ENCODE results near the gene PDCD6IP. TPM values are rescaled to one million over a fixed set of nuclear protein-coding genes. Genes with fewer than 3 reads are reported as not detected.

PDCD6IP gene
- total RNA-seq, 2 donors from 2014 or later, result 51.0 to 62.1 TPM

DNA sequence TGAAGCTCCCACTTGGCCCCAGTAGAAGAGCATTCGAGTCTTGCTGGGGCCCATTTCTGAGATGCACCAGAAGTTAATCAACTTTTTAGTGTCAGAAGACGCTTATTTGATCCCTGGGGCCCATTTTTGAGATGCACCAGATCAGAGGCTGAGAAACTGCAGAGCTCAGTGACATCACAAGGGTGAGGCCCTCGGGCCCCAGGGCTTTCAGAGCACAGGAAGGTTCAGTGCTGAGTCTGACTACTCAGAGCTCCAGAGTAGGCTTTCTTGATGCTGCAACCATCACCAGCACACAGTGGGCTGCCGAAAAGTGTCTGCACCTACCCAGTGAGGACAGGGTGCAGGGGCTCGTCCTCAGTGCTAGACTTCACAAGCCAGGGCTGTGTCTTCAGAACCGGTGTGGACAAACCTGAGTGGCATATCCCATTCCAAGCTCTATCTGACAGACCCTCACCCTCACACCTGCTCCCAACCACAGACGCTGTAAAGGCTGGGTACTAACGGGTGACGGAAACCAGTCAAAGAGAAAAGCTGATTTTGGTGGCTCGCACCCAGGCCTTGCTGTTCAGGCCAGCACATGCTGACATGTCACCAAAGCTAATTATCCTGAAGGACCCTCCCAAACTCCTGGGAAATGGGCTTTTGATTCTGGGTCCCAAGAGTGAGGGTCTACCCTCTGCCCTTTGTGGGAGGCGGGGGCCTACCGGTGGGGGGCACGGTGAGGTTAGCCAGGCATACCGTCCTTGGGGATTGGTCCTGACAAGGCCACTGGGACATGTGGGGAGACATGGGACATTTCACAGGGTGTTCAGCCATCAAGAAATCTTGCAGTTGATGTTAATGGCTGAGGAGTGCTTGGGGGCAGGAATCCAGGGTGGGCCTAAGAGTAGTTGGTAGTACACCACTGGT is 83.0 kb downstream of the PDCD6IP start:
- DNase-seq (ENCODE audit: low spot score), result no peak
- Histone ChIP-seq H3K27ac (no peak overlapping the region), H3K36me3 (no peaks in the 10 kb centered on the region), H3K27me3 (no peaks in the 10 kb centered on the region), H3K4me3 (no peak overlapping the region), H3K4me1 (peaks cover 0 to 7% of the 10 kb centered on the region in 2 donors), H3K9me3 (no peaks in the 10 kb centered on the region)
- TF ChIP-seq, protein P1, sequence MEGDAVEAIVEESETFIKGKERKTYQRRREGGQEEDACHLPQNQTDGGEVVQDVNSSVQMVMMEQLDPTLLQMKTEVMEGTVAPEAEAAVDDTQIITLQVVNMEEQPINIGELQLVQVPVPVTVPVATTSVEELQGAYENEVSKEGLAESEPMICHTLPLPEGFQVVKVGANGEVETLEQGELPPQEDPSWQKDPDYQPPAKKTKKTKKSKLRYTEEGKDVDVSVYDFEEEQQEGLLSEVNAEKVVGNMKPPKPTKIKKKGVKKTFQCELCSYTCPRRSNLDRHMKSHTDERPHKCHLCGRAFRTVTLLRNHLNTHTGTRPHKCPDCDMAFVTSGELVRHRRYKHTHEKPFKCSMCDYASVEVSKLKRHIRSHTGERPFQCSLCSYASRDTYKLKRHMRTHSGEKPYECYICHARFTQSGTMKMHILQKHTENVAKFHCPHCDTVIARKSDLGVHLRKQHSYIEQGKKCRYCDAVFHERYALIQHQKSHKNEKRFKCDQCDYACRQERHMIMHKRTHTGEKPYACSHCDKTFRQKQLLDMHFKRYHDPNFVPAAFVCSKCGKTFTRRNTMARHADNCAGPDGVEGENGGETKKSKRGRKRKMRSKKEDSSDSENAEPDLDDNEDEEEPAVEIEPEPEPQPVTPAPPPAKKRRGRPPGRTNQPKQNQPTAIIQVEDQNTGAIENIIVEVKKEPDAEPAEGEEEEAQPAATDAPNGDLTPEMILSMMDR (IDR thresholded peaks at IDR 0.05), result no peak

GRCh38 chr3:33882296-33882695 is 83.9 kb downstream of the PDCD6IP start:
- H3K27ac ChIP-seq, result no peak overlapping the region
- no peaks in the 10 kb centered on the region for H3K36me3 ChIP-seq
- peaks cover 0 to 7% of the 10 kb centered on the region in 2 donors for H3K4me1 ChIP-seq
- no peaks in the 10 kb centered on the region for H3K27me3 ChIP-seq
- H3K4me3 ChIP-seq, result no peak overlapping the region
- no peaks in the 10 kb centered on the region for H3K9me3 ChIP-seq
- TF ChIP-seq, protein P1 (IDR thresholded peaks at IDR 0.05), result no peak
- DNase-seq (ENCODE audit: low spot score), result no peak

GRCh38 chr3:33883538-33883950 is 85.1 kb downstream of the PDCD6IP start:
- Histone ChIP-seq H3K36me3 (no peaks in the 10 kb centered on the region), H3K27me3 (no peaks in the 10 kb centered on the region), H3K27ac (no peak overlapping the region), H3K4me1 (peaks cover 0 to 7% of the 10 kb centered on the region in 2 donors), H3K9me3 (no peaks in the 10 kb centered on the region), H3K4me3 (peak overlapping the region in 1 of 2 donors; percentile 34)
- no peak for DNase-seq (ENCODE audit: low spot score)
- TF ChIP-seq, protein P1 (IDR thresholded peaks at IDR 0.05), result peak; percentile 76 to 91

DNA sequence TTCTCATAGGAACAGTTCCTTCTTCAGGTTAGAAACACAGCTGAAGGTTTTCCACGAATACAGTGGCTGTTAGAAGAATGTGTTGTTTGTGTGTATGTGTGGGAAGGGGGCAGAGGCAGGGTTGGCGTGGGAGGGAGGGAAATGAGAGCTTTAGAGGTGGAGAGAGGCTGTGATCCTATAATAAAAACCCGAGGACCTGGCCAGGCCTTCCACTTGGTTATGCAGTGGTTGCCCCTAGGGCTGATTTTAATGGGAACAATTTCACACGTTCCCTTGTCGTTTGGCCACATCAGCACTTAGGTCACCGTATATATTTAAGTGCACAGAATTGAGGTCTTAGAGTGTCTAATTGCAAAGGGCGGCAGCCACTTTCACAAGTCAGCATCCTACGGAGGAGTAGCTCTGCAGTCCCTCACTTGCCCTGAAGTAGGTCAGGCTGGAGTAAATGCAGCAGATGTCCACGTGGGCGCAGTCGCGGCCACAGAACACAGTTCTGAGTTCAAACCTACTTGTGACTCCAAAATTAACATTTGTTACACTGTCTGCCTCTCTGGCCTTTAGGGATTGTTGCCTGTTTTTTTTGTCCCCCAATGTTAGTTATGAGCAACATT is 85.6 kb downstream of the PDCD6IP start:
- Histone ChIP-seq H3K4me3 (peak overlapping the region in 1 of 2 donors; percentile 34), H3K36me3 (no peaks in the 10 kb centered on the region), H3K4me1 (peaks cover 0 to 7% of the 10 kb centered on the region in 2 donors), H3K27me3 (no peaks in the 10 kb centered on the region), H3K9me3 (no peaks in the 10 kb centered on the region), H3K27ac (no peak overlapping the region)
- TF ChIP-seq, protein P1 (IDR thresholded peaks at IDR 0.05), result peak in 1 of 2 donors; percentile 40
- DNase-seq (ENCODE audit: low spot score), result no peak

DNA sequence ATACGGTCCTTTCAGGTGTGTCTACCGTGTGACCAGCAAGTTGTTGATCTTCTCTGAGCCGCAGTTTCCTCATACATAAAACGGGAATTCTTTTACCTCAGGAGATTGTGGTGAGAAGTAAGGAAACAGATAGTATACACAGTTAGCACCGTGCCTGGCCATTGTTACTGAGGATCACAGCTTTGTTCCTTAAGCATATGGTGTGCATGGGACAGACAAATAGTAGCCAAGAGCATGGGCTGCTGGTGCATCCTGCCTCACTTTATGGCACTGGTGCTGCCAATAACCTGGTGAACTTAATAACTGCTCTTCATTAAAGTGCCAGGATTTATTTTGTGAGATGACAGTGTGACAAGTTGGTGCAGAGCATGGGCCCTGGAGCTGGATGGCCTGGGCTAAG is 86.3 kb downstream of the PDCD6IP start:
- Histone ChIP-seq H3K27ac (no peak overlapping the region), H3K36me3 (no peaks in the 10 kb centered on the region), H3K27me3 (no peaks in the 10 kb centered on the region), H3K4me1 (peaks cover 0 to 7% of the 10 kb centered on the region in 2 donors), H3K9me3 (no peaks in the 10 kb centered on the region), H3K4me3 (no peak overlapping the region)
- TF ChIP-seq, protein P1 (IDR thresholded peaks at IDR 0.05), result no peak
- no peak for DNase-seq (ENCODE audit: low spot score)
